GM18517 (cell line): ENCODE data around the gene EVI5.
"Not testable (repeated sequence)": the region's sequence is repeated elsewhere in the genome, so short reads cannot be mapped to it uniquely, and the experiment has no call there.

Experiments used
- ATAC-seq: cut with Tn5 transposase; IDR thresholded peaks from one replicate; pipeline ENCODE4 v1.9.1; 2021; ENCODE audit warnings: mild to moderate bottlenecking, moderate library complexity; ENCODE audit not compliant: unreplicated experiment

The EVI5 gene

GRCh38 chr1:92698932-92699331, 86.0 kb downstream of the EVI5 start:
- ATAC-seq: no peak

- no peak for ATAC-seq
Observed at GRCh38 chr1:92695104-92695503, 89.8 kb downstream of the EVI5 start.

- no peak for ATAC-seq
Observed at GRCh38 chr1:92691925-92692324, 93.0 kb downstream of the EVI5 start.

- no peak for ATAC-seq
Observed at GRCh38 chr1:92690212-92690906, 94.5 kb downstream of the EVI5 start.

- ATAC-seq: no peak
Observed at GRCh38 chr1:92679980-92680379, 104.9 kb downstream of the EVI5 start.

- ATAC-seq: no peak
Observed at GRCh38 chr1:92663775-92664174, 121.1 kb downstream of the EVI5 start.

GRCh38 chr1:92662048-92662447, 122.9 kb downstream of the EVI5 start:
- ATAC-seq: no peak

GRCh38 chr1:92657701-92658100, 127.2 kb downstream of the EVI5 start:
- ATAC-seq: no peak

- no peak for ATAC-seq
Observed at GRCh38 chr1:92655197-92655801, 129.6 kb downstream of the EVI5 start.

- no peak for ATAC-seq
Observed at GRCh38 chr1:92653605-92654381, 131.1 kb downstream of the EVI5 start.

GRCh38 chr1:92640686-92641085, 144.2 kb downstream of the EVI5 start:
- ATAC-seq: not testable (repeated sequence)

- no peak for ATAC-seq
Observed at GRCh38 chr1:92638498-92638897, 146.4 kb downstream of the EVI5 start.

- ATAC-seq: not testable (repeated sequence)
Observed at GRCh38 chr1:92635203-92635602, 149.7 kb downstream of the EVI5 start.

- ATAC-seq: peak; percentile 55
Observed at GRCh38 chr1:92623187-92623778, 161.6 kb downstream of the EVI5 start.

GRCh38 chr1:92619466-92620189, 165.3 kb downstream of the EVI5 start:
- no peak for ATAC-seq

- ATAC-seq: no peak
Observed at GRCh38 chr1:92601044-92601443, 183.9 kb downstream of the EVI5 start.

GRCh38 chr1:92599184-92599583, 185.7 kb downstream of the EVI5 start:
- ATAC-seq: peak; percentile 70

- not testable (repeated sequence) for ATAC-seq
Observed at GRCh38 chr1:92589361-92589760, 195.5 kb downstream of the EVI5 start.

GRCh38 chr1:92587445-92587844, 197.5 kb downstream of the EVI5 start:
- peak; percentile 52 for ATAC-seq

- no peak for ATAC-seq
Observed at GRCh38 chr1:92585831-92586230, 199.1 kb downstream of the EVI5 start.

- not testable (repeated sequence) for ATAC-seq
Observed at GRCh38 chr1:92584810-92585209, 200.1 kb downstream of the EVI5 start.
